Cardiac septum (tissue), 1 donor: ENCODE data around the gene MYG1. TPM values are rescaled to one million over a fixed set of nuclear protein-coding genes. Genes with fewer than 3 reads are reported as not detected.

Experiments used
- DNase-seq: peaks from one replicate; pipeline ENCODE4 v3.0.0-alpha.2; 2020; ENCODE audit warnings: low spot score
- intact Hi-C: fragments of 100-400 bp; cut with DNase I; formaldehyde crosslinking; loops from one replicate; pipeline ENCODE4 v1.14.0; 2022
- long read RNA-seq: library from polyadenylated mRNA; unstranded; transcript quantifications from one replicate; pipeline ENCODE4 v2.0.0, GENCODE V29; 2021
- total RNA-seq: library from RNA; stranded (reverse); fragmentation: NEBNext Ultra II Directional; extraction: Animal tissue kit (Norgen Biotek cat#: 25700); gene quantifications from one replicate; pipeline ENCODE4 v1.2.1, GENCODE V29; 2021
- donor health status: DM: no; HTN: no; CAD: no.

MYG1 gene, protein sequence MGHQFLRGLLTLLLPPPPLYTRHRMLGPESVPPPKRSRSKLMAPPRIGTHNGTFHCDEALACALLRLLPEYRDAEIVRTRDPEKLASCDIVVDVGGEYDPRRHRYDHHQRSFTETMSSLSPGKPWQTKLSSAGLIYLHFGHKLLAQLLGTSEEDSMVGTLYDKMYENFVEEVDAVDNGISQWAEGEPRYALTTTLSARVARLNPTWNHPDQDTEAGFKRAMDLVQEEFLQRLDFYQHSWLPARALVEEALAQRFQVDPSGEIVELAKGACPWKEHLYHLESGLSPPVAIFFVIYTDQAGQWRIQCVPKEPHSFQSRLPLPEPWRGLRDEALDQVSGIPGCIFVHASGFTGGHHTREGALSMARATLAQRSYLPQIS
- 29.5 TPM for total RNA-seq
- long read RNA-seq, transcript C12orf10-201 (7 exons, 1,192 nt): major isoform, 30 of 40 reads
- long read RNA-seq, partial matches to known transcripts: 0 of 40 reads
- long read RNA-seq, other reads (novel, unspliced or antisense): 2 of 40 reads

DNA sequence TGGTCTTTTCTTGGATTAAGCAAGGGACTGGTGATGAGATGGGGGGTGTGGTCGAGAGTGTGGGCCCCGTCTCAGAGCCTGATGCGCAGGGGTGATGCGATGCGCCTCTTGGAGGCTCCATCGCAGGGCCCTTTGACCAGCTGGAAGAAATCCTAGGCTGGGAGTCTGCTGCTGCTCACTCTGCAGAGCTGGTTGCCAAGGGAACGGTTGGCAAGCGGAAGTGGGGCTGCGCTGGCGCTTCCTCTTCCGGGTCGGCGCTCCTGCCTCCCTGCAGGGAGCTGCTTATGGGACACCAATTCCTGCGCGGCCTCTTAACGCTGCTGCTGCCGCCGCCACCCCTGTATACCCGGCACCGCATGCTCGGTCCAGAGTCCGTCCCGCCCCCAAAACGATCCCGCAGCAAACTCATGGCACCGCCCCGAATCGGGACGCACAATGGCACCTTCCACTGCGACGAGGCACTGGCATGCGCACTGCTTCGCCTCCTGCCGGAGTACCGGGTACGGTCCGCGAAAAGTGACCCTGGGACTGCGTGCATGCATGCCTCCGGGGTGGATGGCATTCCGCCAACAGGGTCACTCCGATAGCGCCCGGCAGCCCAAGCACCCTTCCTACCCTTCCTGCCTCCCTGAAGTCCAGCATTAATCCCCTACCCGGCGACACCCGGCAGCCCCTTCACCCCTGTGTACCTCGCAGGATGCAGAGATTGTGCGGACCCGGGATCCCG lies at the start of gene MYG1:
TSS of gene MYG1 (plus strand) at position 242 of the 727 bp plus-strand sequence. CDS start at position 285, 43 bp downstream.
- peak; percentile 95 for DNase-seq
- intact Hi-C loops: no loop called here

DNA sequence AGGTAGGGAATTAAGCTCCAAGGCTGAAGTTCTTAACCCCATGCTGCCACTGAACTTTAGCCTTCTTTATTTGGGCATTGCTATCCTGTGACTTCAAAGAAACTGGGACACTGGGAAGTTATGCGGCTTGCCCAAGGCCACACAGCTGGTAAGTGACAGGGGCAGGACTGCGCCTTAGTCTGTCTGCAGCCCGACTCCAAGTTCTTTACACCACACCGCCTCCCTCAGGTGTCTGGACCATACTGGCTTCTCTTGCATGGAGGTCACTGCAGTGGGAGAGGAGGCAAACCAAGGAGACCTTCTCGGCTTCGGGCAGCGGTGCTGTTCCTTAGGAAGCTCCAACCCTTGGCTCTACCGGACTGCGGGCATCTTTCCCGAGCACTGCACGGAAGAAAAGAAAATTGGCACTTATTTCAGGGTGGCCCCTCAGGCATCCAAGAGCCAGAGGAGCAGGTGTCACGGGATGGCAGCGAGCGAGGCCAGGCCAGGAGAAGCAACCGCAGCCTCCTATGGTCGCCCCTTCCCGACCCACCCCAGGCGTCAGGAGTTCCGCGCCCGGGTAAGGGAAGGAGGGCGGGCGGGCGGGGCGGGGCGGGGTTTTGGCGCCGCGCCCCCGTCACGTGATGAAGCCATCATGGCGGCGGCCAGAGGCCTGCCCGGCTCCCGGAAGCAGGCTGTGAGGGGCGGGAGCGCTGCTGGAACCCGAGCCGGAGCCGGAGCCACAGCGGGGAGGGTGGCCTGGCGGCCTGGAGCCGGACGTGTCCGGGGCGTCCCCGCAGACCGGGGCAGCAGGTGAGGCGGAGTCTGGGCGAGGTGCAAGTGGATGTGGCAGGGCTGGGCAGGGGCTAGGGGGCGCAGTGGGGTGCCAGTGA lies 47.8 kb upstream of the MYG1 start:
- peak; percentile 91 for DNase-seq
- intact Hi-C loops: loop anchor here (2.0 to 5.0 kb wide), 2 partner anchors 31 to 36 kb away; no protein-coding TSS in a partner anchor

DNA sequence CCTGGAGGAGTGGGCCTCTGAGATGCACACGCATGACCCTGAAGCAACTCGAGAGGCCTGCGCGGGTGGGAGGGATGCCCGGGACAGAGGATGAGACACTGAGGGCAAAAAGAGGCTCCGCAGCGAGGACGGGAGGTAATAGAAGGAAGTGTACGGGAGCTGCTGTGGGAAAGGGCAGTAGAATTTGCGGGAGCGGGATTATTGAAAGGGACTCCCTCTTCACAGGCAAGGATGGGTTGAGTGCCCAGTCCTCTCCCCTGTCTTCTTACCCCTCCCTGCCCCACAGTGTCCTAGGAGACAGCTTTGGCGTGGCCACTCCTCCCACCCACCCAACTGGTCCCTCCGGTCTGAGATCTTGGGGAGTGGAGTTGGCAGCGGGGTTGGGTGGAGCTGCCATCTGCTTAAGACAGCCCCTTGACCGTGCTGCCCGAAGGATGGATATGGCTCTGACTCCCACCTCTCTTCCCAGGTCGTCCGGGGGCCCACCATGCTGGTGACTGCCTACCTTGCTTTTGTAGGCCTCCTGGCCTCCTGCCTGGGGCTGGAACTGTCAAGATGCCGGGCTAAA lies 47.1 kb upstream of the MYG1 start:
- intact Hi-C loops: loop anchor here (5.0 kb wide), 1 partner anchor 35 kb away; no protein-coding TSS in a partner anchor
- no peak for DNase-seq

DNA sequence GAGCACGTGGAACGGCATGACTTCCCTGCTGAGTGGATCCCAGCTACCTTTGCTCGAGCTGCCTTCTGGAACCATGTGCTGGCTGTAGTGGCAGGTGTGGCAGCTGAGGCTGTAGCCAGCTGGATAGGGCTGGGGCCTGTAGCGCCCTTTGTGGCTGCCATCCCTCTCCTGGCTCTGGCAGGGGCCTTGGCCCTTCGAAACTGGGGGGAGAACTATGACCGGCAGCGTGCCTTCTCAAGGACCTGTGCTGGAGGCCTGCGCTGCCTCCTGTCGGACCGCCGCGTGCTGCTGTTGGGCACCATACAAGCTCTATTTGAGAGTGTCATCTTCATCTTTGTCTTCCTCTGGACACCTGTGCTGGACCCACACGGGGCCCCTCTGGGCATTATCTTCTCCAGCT lies 46.2 kb upstream of the MYG1 start:
- no peak for DNase-seq
- intact Hi-C loops: loop anchor here (5.0 kb wide), 1 partner anchor 34 kb away; no protein-coding TSS in a partner anchor

DNA sequence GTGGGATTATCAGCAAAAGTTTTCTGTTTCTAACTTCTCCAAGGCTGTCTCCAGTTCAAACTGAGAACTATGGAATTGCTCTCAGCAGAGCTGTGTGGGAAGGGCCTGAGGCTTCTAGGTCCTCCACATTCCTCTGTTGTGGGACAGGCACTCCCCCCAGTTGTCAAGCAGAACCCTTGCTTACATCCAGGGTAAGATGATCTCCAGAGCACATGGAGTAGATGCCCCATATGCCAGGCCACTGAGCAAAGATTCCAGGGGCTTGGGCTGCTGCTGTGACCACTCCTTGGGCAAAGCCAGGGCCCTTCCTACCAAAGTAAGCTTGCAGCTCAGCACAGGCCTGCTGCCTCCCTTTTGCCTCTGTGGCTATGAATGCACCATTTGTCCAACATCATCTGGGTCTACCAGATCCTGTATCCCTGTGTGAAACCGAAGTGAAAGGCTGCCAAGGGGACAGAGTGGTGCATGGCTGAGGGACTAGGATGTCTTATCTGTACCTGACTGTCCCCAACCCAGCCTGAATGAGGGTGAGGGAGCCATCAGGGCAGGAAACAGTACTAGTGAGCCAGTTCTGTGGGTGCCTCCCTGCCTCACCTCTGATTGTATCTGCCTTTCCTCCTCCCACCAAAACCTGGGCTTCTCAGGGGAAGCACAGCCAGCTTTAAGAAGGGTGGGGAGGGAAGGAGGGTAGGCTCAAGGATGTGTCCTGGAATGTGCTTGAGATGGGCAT lies 44.5 kb upstream of the MYG1 start:
- DNase-seq: no peak
- intact Hi-C loops: loop anchor here (5.0 kb wide), 1 partner anchor 32 kb away; no protein-coding TSS in a partner anchor

DNA sequence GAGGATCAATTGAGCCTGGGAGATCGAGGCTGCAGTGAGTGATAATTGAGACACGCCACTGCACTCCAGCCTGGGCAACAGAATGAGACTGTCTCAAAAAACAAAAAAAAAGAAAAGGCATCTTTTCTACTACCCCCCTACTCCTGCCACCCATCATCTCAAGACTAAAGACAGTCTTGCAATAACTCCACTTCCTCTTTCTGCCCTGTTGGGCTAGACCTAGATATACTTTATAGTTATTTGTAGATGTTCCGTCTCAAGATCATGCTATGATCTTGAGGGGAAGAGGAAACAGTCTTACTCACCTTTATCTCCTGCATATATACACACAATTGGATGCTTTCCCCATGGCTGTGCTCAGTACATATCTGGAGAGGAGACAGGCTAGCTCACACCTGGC lies 43.5 kb upstream of the MYG1 start:
- no peak for DNase-seq
- intact Hi-C loops: no loop called here

DNA sequence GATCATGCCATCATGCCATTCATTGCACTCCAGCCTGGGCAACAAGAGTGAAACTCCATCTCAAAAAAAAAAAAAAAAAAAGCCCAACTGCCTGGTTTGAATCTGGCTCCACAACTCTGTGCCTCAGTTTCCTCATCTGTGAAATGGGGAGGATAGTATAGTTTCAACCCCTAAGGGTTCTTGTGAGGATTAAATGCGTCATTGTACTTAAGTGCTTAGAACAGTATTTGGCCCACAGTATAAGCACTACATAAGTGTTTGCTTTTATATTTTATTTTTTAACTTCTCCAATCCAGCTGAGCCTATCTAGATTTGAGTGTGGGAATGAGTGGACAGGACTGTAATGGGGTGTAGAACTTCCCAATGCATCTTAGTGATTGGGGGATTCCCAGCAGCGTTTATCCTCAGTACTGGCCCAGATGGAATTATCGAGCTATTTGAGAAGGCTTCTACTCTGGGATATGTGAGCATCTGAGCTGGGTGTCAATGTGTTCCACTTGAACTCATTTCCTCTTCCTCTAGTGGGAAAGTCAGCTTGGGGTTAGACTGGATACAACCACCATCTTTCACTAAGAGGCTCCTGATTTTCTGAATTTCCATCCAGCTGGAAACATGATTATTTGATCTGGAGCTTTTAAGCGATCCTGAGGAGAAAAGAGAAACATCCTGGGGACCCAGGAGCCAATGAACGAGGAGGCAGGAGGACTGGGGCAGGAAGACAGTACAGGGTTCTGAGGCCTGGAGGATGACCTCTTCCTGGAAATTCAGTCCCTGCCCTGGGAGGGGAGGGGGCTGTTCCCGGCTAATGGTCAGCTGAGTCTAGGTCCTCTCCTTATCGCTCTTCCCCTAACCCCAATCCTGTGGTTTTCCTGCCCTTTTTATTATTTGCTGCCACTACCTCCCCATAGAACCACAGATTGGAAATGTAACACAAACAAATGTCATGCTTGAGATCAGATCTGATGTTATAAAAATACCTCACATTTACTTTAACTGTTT lies 40.7 kb upstream of the MYG1 start:
- DNase-seq: no peak
- intact Hi-C loops: no loop called here

DNA sequence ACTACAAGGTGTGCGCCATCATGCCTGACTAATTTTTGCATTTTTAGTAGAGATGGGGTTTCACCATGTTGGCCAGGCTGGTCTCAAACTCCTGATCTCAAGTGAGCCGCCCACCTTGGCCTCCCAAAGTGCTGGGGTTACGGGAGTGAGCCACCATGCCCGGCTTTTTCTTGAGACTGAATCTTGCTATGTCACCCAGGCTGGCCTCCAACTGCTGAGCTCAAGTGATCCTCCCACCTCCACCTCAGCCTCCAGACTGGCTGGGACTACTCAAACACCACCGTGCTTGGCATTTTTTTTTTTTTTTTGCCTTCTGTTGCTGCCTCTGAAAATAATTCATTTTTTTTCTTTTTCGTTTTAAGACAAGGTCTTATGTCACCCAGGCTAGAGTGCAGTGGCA lies 39.6 kb upstream of the MYG1 start:
- intact Hi-C loops: no loop called here
- DNase-seq: no peak

DNA sequence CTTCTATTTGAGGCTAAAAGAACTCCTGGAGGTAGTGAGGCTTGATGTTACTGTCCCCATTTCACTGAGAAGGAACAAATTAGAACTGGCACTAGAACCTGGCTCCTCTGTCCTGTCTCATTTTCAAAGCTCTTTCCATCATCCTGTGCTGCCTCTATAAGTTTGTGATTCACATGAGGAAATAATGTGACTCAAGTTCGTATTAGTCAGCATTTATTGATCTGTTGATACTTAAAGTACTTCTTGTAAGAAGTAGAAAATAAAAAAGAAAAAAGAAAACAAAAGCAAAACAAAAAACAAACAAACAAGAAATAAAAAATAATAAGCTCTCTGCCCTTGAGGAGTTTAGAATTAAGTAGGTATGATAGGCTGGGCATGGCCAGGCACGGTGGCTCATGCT lies 33.7 kb upstream of the MYG1 start:
- intact Hi-C loops: no loop called here
- no peak for DNase-seq

DNA sequence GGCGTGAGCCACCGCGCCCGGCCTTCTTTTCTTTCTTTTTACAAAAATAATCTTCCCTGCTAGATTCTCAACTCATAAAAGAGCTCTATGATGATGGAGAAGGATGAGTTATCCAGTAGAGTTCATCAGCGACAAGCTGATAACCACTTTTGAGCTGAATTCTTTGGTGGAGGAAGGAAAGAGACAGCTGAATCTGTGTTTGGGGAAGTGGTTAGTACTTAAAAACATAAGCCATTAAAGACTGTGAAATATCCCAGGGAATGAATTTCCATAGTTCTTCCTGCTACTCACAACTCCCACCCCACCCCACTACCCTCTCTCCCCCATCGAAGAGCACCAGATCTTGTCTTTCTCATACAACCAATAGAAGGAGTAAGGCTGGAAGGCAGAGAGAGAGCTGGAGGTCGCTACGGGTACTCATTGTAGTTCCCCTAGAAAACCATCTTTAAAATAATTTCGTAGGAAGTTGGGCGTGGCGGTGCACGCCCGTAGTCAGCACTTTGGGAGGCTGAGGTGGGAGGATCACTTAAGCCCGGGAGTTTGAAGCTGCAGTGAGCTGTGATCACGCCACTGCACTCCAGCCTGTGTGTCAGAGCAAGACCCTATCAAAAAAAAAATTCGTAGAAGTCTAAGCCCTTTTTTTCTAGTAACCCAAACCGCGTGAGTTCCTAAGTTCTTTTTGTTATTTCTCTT lies 32.0 kb upstream of the MYG1 start:
- no peak for DNase-seq
- intact Hi-C loops: no loop called here

DNA sequence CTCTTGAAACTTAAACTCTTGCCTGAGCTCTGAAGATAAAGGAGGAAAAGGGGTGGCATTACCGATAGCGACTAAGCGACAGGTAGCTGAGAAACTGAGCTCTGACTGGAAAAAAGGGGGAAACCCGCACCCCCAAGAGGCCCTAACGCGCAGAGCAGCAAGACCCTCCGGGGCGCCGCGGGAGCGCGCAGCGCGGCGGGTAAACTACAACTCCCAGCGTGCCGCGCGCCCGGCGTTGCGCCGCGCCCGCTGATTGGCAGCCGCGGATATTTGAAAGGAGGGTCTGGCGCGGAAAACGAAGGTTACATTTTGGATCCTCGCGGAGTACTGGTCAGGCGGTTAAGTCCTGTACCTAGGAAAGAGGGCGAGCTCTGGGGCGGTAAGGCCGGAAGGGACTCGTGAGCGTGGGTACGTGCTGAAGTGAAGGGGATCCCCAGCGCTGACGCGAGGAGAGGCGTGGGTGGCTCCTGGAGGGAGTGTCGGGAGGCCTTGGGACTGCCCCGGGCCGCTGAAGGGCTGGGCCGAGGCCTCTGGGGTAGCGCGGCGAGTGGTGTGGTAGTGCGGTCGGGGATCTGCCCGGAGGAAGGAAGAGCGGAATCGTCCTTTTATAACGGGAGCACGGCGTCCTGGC lies 31.4 kb upstream of the MYG1 start, which contains the start of gene ESPL1:
TSS of gene ESPL1 (plus strand) at position 301 of the 631 bp plus-strand sequence. CDS start 468 bp downstream, outside the sequence.
- intact Hi-C loops: no loop called here
- DNase-seq: peak; percentile 81

DNA sequence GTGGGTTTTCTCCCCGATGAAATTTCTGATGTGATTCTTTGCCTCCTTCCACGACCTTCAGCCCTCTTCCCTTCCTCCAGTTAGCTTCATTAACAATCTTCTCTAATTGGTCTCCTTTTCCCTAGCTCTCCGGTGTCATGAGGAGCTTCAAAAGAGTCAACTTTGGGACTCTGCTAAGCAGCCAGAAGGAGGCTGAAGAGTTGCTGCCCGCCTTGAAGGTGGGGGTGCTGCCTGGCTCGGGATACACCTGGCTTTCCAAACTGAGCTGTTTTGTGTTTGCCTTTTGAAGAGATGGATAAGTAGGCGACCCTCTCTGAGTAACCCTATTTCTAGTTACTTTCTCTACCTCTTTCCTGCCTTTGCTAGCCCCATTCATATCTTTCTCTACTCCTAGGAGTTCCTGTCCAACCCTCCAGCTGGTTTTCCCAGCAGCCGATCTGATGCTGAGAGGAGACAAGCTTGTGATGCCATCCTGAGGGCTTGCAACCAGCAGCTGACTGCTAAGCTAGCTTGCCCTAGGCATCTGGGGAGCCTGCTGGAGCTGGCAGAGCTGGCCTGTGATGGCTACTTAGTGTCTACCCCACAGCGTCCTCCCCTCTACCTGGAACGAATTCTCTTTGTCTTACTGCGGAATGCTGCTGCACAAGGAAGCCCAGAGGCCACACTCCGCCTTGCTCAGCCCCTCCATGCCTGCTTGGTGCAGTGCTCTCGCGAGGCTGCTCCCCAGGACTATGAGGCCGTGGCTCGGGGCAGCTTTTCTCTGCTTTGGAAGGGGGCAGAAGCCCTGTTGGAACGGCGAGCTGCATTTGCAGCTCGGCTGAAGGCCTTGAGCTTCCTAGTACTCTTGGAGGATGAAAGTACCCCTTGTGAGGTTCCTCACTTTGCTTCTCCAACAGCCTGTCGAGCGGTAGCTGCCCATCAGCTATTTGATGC lies 30.6 kb upstream of the MYG1 start:
- intact Hi-C loops: no loop called here
- DNase-seq: no peak

DNA sequence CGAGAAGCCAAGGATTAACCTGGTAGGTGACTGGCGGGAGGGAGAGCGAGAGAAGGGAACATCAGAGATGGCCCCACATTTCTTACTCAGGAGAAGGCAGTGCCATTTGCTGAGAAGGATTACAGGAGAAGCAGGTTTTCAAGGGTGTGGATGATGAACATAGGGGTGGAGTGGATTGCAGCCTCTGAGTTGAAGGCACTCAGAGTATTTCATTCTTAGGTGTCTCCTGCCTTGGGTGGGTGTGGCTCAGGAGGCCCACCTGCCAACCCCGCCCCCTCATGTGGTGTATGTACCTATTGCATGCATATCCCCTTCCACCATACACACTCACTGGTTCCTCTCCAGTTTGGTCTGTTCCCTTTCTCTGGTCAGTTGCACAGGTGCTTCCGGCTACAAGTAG lies 25.1 kb upstream of the MYG1 start:
- intact Hi-C loops: no loop called here
- DNase-seq: no peak

DNA sequence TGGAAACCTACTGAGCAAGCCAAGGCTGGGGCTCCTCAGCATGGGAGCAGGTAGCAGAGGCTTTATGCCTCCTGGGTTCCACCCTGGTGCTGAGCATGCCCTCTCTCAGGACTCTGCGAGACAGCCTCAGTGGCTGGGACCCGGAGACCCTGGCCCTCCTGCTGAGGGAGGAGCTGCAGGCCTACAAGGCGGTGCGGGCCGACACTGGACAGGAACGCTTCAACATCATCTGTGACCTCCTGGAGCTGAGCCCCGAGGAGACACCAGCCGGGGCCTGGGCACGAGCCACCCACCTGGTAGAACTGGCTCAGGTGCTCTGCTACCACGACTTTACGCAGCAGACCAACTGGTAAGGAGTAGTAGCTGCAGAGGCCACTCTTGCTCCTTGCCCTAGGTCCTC lies 23.0 kb upstream of the MYG1 start:
- intact Hi-C loops: no loop called here
- DNase-seq: no peak

DNA sequence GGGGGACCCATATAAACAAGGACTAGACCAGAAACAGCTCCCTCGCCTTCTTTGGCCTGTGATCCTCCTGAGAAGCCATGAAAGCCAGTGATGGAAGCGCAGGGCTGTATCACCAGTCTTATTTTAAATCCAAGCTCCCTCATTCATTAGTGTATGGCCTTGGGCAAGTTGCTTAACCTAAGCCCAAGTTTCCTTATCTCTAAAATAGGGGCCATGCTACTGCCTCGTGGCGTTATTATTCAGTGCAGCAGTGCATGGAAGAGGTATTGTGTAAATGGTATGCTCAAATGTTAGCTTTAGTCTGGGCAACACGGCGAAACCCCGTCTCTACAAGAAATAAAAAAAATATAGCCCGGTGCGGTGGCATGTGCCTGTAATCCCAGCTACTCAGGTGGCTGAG lies 21.5 kb upstream of the MYG1 start:
- intact Hi-C loops: no loop called here

More for the DNA sequence above, 21.5 kb upstream of the MYG1 start:
- no peak for DNase-seq
